Activated naive CD8-positive, alpha-beta T cell treated with anti-CD3 and anti-CD28 coated beads, Interleukin-2, amount 50 U/mL, for 16 hours (primary cell): ENCODE results near the gene KCNK2.

Experiments
- DNase-seq: peaks from one replicate; pipeline ENCODE4 v3.0.0-alpha.2; 2020; ENCODE audit warnings: low read depth, low spot score

Gene KCNK2, protein sequence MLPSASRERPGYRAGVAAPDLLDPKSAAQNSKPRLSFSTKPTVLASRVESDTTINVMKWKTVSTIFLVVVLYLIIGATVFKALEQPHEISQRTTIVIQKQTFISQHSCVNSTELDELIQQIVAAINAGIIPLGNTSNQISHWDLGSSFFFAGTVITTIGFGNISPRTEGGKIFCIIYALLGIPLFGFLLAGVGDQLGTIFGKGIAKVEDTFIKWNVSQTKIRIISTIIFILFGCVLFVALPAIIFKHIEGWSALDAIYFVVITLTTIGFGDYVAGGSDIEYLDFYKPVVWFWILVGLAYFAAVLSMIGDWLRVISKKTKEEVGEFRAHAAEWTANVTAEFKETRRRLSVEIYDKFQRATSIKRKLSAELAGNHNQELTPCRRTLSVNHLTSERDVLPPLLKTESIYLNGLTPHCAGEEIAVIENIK

DNA sequence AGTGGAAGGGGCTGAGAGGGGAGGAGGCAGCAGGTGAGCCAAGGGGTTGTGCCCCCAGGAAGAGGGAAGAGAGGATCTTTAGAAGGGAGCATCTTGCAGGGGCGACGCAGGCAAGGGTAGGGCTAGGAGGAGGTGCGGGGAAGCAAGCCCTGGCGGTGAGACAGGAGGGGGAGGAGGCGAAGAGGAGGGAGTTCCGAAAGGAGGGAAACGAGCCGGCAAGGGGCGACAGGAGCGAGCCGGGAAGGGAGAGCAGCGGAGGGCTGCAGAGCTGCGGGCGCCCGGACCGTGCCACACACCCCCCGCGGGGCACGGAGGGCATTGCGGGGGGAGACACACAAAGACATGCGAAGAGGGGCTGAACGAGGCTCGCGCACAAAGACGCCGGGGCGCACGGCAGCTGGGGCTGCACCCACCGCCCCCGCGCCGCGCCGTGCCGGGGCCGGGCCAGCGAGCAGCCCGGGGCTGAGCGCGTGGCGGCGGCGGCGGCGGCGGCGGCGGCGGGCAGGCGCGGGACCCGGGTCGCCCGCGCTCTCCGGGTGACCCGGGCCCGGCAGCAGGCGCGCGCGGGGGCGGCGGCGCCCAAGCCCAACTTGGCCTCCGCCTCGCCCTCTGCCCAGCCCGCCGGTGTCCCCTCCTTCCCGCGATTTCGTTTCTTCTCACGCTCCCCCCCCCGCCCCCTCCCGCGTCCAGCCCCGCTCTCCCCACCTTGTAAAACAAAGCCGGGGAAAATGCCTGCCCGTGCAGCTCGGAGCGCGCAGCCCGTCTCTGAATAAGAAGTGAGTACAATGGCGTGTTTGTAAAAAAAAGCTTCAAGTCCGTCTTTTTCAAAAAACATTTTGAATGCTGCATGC is at the start of gene KCNK2:
KCNK2 (plus strand) TSS at position 206 of the 851 bp plus-strand sequence. CDS start 649 bp downstream, outside the sequence.
- no peak for DNase-seq

DNA sequence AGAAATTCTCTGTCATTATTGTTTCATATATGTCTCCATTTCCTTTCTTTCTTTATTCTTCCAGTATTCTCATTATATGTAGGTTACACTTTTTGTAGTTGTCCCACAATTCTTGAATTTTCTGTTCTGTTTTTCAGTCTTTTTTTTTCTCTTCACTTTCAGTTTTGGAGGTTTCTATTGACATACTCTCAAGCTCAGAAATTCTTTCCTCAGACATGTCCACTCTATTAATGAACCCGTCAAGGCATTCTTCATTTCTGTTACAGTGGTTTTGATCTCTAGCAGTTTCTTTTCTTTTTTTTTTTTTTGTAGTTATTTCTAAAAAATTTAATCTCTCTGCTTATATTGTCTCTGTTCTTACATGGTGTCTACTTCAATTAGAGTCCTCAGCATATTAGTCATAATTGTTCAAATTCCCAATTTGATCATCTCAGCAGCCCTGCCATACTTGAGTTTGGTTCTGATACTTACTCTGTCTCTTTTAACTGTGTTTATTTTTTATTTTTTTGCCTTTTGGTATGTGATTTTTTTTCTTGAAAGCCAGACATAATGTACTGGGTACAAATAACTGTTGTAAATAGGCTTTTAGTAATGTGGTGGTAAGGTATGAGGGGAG is 49.5 kb upstream of the KCNK2 start:
- DNase-seq = no peak

DNA sequence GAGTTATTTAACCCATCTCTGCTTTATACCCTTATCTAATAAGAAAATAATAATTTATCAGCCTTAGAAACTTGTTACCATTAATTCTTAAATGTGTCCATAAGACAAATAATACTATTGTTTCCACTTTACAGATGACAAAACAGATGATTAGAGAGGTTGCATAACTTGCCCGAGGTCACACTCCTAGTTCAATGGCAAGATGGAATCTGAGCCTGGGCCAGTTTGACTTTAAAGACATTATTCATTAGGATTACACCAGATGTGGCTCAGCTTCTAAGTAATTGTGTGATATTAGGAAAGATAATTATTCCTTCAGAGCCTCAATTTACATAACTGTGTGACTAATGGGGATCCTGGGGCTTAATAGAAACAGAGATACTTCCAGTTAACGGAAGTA is 42.3 kb upstream of the KCNK2 start:
- no peak for DNase-seq

DNA sequence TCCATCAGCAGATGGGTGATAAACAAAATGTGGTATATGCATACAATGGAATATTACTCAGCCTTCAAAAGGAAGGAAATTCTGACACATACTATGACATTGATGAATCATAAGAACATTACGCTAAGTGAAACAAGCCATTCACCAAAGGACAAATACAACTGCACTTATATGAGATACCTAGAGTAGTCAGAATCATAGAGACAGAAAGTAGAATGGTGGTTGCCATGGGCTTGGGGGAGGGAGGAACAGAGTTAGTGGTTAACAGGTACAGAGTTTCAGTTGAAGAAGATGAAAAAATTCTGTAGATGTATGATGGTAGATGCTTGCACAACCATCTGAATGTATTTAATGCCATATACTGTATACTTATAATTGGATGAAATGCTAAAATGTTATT is 39.1 kb upstream of the KCNK2 start:
- DNase-seq = no peak

DNA sequence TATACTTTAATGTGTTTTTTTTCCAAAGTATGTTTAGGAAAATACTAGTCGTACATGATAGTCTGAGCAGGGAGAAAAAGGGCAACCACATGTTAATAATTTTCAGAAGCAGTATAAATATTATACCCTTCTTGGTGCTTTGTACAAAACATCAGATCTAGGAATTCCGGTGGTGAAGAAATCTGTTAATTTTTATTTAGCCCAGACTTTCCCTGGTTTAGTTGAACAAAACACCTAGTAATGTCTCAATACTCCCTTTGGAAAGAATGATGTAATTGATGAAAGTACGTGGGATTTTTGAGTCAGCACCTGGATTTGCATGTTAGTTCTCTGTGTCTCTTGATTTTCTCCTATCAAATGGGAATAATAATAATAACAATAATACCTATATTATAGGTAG is 38.4 kb upstream of the KCNK2 start:
- no peak for DNase-seq

DNA sequence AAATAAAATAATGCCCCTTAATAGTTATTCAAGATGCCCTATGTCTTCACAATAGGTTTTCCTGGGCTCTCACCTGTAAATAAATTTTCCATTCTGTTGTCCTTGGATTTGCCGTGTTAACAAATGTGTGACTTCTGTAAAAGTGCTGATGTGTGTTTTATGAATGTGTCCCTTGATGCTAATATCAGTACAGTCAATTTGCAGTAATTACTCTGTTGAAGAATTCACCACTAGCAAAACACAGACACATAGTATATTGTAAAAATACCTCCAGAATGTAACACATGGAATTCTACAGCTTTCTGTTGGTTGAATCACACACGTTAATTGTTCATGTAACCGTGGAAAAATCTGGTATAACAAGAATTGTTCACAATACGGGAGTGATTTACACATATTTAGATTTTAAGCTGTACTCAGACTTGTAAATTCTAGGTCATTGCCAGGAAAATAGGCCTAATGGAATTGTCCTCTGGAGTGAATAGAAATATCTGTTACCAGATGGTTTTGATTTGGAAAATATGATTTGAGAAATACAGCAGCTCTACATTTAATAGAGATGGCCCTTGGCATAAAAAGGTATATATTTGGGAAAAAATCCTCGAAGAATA is 36.7 kb upstream of the KCNK2 start:
- no peak for DNase-seq

DNA sequence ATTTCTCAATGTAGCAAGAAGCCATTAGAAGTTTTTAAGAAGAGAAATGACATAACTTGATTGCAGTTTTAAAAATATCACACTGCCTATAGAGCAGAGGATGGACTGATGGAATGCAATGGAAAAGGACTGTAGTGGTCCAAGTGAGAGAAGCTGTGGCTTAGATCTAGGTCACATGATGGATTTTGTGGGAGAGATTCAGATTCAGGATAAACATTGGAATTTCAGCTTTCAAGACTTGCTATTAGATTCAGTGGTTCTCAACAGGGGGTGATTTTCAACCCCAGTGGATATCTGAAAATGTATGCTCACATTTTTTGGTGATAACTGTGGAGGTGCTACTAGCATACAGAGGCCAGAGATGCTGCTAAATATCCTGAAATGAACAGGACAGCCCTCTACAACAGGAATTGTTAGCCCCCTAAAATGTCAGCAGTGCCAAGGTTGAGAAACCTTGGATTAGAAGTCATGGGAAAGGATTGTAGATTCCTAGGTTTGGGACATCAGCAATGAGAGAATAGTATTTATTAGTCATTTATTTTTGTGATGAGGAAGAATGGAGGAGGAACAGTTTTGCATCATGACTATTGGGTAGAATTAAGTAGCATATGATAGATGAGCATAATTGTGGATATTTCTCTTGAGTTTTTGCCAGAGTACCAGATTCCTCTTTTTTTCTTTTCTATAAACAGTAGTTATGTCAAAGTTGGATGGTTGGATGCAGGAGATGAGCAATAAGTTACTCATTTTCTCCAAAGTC is 30.1 kb upstream of the KCNK2 start:
- no peak for DNase-seq

DNA sequence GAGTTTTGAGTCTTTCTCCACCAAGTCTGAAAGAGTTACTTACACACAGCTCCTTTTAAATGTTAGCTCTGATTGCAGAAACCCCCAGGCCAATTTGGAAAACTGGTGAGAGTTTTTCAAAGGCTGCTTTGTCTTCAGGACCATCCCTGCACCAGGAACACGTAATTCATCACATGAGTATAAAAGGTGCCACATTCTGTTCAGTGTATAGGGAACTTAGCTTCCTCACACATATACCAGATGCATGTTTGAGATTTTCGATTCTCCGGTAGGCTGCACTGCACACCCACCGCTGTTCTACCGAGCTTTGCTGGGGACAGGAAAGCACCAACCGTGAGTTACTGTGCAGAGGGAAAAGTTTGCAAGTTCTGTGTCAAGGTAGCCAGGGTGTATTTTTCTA is 28.3 kb upstream of the KCNK2 start:
- DNase-seq = no peak

DNA sequence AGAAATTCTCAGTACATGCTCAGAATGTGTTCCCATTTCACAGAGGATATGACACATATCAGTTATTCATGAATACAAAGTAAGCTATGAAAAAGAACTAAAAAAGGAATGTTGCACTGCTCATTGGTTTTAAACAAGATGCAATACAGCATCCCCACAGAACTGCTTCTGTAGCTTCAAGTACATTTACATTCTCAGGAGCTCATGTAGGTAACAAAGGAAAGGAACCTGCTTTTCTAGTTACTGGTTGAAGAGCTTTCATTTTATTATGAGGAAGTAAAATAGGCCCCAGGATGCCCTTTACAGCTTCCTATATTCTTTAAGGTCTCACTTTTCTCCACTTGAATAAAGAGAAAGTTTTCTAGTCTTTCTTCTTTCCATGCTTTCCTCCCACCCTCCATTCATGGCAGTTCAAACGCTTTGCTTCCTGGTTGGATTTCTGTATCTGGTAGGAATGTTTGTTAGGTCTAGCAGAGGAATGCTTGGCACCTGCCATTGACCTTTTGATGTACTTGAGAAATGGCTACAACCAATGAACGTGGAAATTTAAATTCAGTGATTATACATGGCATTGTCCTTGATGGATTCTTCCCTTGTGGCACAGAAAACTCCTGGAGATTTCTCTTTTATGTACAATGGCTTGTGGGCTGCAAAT is 27.1 kb upstream of the KCNK2 start:
- DNase-seq = no peak

DNA sequence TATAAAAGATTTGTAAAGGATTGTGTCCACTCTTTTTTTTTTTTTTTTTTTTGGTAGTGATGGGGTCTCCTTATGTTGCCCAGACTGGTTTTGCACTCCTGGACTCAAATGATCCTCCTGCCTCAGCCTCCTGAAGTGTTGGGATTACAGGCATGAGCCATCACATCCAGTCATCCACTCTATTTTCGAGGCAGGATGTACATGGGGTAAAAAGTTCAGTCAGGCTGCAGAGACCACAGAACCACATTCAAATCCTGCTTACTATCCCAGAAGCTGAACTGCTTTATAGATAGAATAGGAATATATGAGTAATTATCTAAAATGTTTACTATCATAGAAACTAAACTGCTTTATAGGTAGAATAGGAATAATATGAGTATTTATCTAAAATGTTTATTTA is 26.0 kb upstream of the KCNK2 start:
- DNase-seq = no peak

DNA sequence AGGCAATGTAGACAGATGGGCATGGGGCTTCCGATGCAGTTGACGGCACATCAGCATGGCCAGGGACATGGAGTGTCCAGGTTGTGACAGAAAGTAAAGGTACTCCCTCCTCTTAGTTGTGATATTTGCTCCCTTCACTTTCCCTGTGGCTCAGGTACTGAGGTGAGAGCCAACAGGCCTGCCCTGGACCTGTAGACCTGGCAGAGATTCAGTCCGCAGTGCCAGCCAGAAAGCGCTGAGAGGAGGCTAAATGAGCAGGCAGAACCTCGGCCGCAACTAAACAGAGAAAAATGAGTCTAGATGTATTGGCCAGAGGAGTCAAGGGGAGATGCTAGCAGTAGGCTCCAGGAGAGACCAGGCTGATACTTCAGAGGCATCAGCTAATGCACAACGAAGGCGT is 22.6 kb upstream of the KCNK2 start:
- DNase-seq = no peak

DNA sequence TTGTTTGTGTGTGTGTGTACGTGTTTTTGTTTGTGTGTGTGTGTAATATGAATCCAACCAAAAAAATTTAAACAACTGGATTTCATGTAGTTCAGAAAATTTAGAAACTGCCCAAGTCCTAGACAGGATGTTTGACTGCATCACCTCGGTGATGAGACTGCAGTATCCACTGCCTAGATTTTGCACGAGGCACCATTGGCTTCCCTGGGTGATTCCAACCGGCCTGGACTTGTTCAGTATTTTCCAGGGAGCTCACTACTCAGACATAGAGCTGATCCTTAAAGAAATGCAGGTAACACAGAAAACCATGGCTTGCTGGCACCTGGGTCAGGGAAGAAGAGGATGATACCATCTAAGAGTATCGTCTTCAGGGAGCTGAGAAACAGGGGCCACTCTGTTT is 18.2 kb upstream of the KCNK2 start:
- no peak for DNase-seq

DNA sequence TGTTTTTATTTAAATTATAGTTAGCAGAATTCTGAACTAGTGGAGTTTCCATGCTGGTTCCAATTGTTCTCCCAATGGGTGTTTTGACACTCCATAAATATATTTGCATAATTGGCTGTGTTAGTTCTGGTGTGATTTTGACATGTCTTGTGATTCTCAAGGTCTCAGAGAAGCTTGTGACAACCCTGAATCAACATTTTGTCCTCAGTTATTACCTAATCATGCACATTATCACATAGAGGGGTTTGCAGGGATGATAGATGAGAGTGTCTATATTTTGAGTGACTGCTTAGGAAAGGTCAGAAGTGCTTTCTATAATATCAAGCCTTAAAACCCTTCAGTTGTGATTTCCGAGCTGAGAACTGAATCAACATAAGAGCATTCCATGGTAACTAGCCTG is 11.5 kb upstream of the KCNK2 start:
- no peak for DNase-seq

DNA sequence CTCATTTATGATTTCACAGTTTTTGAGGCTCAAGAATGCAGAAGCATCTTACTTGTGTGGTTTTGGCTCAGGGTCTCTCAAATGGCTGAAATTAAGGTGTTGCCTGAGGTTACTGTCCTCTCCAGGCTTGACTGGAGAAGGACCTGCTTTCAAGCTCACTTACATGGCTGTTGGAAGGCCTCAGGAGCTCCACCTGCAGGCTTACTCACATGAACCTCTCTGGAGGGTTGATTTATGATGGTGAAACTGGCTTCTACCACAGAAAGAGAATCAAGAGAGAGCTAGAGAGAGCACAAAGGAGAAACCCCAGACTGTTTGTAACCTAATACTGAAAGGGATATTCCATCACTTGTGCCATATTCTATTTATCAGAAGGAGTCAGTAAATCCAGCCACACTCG is 6.2 kb upstream of the KCNK2 start:
- no peak for DNase-seq

DNA sequence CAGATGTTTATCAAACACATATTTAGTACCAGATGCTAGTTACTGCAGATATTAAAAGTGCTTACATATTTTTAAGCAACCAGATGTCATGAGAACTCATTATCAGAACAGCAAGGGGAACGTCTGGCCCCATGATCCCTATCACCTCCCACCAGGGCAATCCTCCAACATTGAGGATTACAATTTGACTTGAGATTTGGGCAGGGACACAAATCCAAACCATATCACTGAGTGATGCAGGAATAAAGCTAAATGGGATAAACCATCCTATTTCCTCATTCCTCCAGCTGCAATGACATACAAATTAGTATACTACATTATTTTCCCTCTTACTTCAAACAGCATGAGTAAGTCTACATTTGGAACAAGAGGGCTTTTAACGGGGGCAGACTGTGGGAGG is 3.1 kb upstream of the KCNK2 start:
- no peak for DNase-seq

DNA sequence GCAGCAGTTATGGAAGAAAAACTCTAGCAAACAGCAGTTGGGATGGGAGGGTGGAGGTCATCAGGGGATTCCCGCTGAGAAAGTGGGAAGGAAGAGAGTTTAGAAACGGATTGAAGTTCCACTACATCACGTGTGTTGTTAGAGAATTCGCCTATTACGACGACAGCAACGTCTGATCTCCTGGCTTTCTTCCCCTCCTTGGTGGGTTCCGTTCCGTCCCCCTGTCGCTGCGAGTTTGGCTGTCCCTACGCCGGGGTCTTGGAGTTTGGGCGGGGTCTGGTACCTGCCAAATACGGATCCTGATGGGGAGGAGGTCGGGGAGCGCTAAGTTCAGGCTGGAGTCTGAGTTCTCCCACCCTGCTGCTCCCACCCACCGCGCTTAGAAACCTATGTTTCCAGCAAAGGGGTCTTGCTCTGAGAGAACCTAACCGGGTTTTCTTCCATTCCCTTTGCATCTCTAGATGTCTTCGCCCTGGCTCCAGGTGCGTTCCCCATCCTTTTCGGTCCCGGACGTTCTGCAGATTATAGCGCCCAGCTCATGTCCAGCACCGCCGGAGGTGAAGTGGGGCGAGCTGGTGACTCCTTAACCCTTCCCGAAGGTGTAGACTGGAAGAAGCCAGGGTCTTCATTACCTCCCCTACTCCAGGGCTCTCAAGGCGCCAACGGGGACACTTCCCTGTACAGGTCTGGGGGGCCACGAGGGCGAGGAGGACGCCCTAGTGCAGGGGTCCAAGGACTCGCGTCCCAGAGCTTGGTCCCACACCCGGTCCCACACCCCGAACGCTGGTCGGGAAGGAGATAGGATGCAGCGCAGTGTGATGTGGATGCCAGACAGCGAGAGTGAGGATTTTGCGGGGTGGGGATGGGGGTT is 641 bp upstream of the KCNK2 start:
- DNase-seq = no peak

DNA sequence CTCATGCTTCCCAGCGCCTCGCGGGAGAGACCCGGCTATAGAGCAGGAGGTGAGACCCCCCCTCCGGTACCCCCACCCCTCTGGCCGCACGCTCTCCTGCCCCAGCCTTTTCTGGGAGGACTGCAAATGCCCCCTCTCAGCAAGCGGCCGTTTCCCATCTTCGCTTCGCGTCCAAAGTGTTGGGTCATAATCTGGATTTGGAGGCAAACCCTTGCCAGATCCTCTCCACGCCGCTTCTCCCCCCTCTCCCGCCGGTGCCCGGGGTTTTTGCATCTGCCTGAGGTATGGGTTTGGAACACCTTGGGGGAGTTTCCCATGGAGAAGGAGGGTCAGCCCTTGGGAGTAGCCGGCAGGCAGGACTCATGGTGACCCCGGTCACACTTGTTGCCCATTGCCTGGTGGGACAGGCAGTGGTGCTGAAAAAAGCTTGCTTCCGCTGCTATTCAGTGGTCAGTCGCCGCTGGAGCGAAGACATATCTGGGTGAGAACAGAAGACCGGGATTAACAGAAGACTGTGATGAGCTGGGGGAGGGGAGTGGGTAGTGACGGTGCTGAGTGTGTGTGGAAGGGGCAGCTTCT is 935 bp downstream of the KCNK2 start:
- no peak for DNase-seq

DNA sequence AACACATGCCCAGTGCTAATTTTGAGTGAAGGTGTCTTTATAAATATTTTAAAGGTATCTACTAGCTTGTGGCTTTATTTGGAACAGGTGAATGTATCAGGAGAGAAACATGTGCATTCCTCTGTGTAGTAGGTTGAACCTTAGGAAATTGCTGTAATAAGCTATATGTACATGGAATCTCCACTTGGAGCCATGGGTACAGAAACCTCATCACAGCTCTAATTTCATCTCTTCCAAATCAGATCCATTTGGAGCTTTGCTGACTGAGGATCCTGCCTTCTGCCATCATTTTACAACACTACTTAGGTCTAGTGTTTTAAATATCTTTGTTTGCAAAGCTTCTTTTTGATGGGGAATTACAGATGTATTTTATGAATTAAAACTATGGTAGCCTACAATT is 2.1 kb downstream of the KCNK2 start:
- no peak for DNase-seq

DNA sequence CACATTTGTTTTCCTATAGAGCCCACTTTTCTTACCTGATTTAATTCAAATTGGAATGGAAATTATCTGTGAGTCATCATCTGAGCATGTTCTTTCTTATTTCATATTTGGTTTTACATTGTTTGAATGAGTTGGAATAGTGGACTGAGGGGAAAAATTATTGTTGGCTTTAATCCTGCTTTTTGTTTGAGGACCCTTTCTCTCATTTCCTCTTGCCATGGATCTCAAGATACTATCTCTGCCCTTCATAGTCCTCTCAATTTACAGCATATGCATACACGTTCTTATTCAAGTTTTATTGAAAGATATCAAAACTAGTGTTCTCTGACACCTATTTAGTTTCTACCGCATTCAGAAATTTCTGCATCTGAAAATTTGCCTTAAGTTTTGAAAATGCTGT is 5.1 kb downstream of the KCNK2 start:
- DNase-seq = no peak
